Measurements from ENCODE around the gene INPP4A. TPM values are rescaled to one million over a fixed set of nuclear protein-coding genes. Genes with fewer than 3 reads are reported as not detected.

Gene INPP4A
- total RNA-seq, result 24.9 TPM
- polyA plus RNA-seq, result 17.9 TPM
- long read RNA-seq, donor 1, partial matches to known transcripts, result 0 of 1 reads
- long read RNA-seq, donor 1, other reads (novel, unspliced or antisense), result 0 of 1 reads
- long read RNA-seq, donor 2, partial matches to known transcripts, result 5 of 5 reads
- long read RNA-seq, donor 2, other reads (novel, unspliced or antisense), result 0 of 5 reads
- long read RNA-seq, donor 3, partial matches to known transcripts, result 0 of 3 reads
- long read RNA-seq, donor 3, other reads (novel, unspliced or antisense), result 0 of 3 reads
- long read RNA-seq, donor 4, partial matches to known transcripts, result 9 of 10 reads
- long read RNA-seq, donor 4, other reads (novel, unspliced or antisense), result 0 of 10 reads
- long read RNA-seq, donor 5, partial matches to known transcripts, result 10 of 10 reads
- long read RNA-seq, donor 5, other reads (novel, unspliced or antisense), result 0 of 10 reads
- long read RNA-seq, donor 6, partial matches to known transcripts, result 0 of 2 reads
- long read RNA-seq, donor 6, other reads (novel, unspliced or antisense), result 0 of 2 reads
- long read RNA-seq, donor 7, partial matches to known transcripts, result 0 of 1 reads
- long read RNA-seq, donor 7, other reads (novel, unspliced or antisense), result 0 of 1 reads
- long read RNA-seq, donor 8, result 0 reads
- long read RNA-seq, donor 9, partial matches to known transcripts, result 0 of 2 reads
- long read RNA-seq, donor 9, other reads (novel, unspliced or antisense), result 0 of 2 reads
- long read RNA-seq, donor 10, partial matches to known transcripts, result 0 of 1 reads
- long read RNA-seq, donor 10, other reads (novel, unspliced or antisense), result 0 of 1 reads

GRCh38 chr2:98444436-98445176 lies at the start of gene INPP4A:
TSS of gene INPP4A (plus strand) at chr2:98444858. CDS start at chr2:98520049, 75,191 bp downstream.
- no peaks in the 10 kb centered on the region for H3K27me3 ChIP-seq (ENCODE audit: control insufficient read depth in 2 of 2, insufficient read depth in 1 of 2, low read length in 1 of 2)
- peak in 5 of 9 donors; percentile 70 to 89 (median 80) for DNase-seq (ENCODE audit: low read depth in 6 of 9, low spot score in 9 of 9)
- H3K9me3 ChIP-seq (ENCODE audit: control insufficient read depth in 2 of 2, insufficient read depth in 1 of 2, low read length in 1 of 2), result no peaks in the 10 kb centered on the region
- 1% methylated on average over 75 of the region's 75 CpGs for WGBS
- H3K36me3 ChIP-seq (ENCODE audit: control insufficient read depth in 2 of 2, insufficient read depth in 2 of 2, low read length in 1 of 2), result no peaks in the 10 kb centered on the region
- peaks cover 26 to 34% of the 10 kb centered on the region in 2 donors for H3K4me1 ChIP-seq (ENCODE audit: control insufficient read depth in 2 of 2, insufficient read depth in 2 of 2, low read length in 2 of 2)
- H3K4me3 ChIP-seq (ENCODE audit: low read length in 2 of 2), result peak within 1 kb of the TSS; percentile 57 to 95
- peak within 1 kb of the TSS; percentile 74 to 84 for H3K27ac ChIP-seq (ENCODE audit: low read depth in 1 of 2, low read length in 1 of 2)

DNA sequence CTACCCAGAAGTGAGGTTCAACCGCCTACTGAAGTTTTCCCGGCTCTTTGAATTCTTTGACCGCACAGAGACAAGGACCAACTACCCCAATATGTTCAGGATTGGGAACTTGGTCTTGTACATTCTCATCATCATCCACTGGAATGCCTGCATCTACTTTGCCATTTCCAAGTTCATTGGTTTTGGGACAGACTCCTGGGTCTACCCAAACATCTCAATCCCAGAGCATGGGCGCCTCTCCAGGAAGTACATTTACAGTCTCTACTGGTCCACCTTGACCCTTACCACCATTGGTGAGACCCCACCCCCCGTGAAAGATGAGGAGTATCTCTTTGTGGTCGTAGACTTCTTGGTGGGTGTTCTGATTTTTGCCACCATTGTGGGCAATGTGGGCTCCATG lies 48.7 kb upstream of the INPP4A start:
- 97% methylated on average over 6 of the region's 6 CpGs for WGBS
- no peaks in the 10 kb centered on the region for H3K36me3 ChIP-seq (ENCODE audit: control insufficient read depth in 2 of 2, insufficient read depth in 2 of 2, low read length in 1 of 2)
- H3K27me3 ChIP-seq (ENCODE audit: control insufficient read depth in 2 of 2, insufficient read depth in 1 of 2, low read length in 1 of 2), result peaks cover 0 to 8% of the 10 kb centered on the region in 2 donors
- H3K9me3 ChIP-seq (ENCODE audit: control insufficient read depth in 2 of 2, insufficient read depth in 1 of 2, low read length in 1 of 2), result no peaks in the 10 kb centered on the region
- H3K27ac ChIP-seq (ENCODE audit: low read depth in 1 of 2, low read length in 1 of 2), result no peak overlapping the region
- DNase-seq (ENCODE audit: low read depth in 6 of 9, low spot score in 9 of 9), result no peak
- no peaks in the 10 kb centered on the region for H3K4me1 ChIP-seq (ENCODE audit: control insufficient read depth in 2 of 2, insufficient read depth in 2 of 2, low read length in 2 of 2)
- no peak overlapping the region for H3K4me3 ChIP-seq (ENCODE audit: low read length in 2 of 2)

DNA sequence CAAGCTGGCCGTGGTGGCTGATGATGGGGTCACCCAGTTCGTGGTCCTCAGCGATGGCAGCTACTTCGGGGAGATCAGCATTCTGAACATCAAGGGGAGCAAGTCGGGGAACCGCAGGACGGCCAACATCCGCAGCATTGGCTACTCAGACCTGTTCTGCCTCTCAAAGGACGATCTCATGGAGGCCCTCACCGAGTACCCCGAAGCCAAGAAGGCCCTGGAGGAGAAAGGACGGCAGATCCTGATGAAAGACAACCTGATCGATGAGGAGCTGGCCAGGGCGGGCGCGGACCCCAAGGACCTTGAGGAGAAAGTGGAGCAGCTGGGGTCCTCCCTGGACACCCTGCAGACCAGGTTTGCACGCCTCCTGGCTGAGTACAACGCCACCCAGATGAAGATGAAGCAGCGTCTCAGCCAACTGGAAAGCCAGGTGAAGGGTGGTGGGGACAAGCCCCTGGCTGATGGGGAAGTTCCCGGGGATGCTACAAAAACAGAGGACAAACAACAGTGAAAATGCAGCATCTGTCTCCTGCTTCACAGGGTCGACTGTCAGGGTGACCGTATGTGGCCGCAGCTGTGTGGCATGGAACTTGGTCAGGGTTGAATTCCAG lies 47.8 kb upstream of the INPP4A start:
- Histone ChIP-seq H3K36me3 (ENCODE audit: control insufficient read depth in 2 of 2, insufficient read depth in 2 of 2, low read length in 1 of 2) (no peaks in the 10 kb centered on the region), H3K27ac (ENCODE audit: low read depth in 1 of 2, low read length in 1 of 2) (no peak overlapping the region), H3K9me3 (ENCODE audit: control insufficient read depth in 2 of 2, insufficient read depth in 1 of 2, low read length in 1 of 2) (no peaks in the 10 kb centered on the region), H3K4me3 (ENCODE audit: low read length in 2 of 2) (no peak overlapping the region), H3K4me1 (ENCODE audit: control insufficient read depth in 2 of 2, insufficient read depth in 2 of 2, low read length in 2 of 2) (no peaks in the 10 kb centered on the region), H3K27me3 (ENCODE audit: control insufficient read depth in 2 of 2, insufficient read depth in 1 of 2, low read length in 1 of 2) (peaks cover 0 to 8% of the 10 kb centered on the region in 2 donors)
- no peak for DNase-seq (ENCODE audit: low read depth in 6 of 9, low spot score in 9 of 9)
- WGBS, result 97% methylated on average over 23 of the region's 23 CpGs

GRCh38 chr2:98399140-98399539 lies 45.5 kb upstream of the INPP4A start:
- Histone ChIP-seq H3K36me3 (ENCODE audit: control insufficient read depth in 2 of 2, insufficient read depth in 2 of 2, low read length in 1 of 2) (no peaks in the 10 kb centered on the region), H3K4me1 (ENCODE audit: control insufficient read depth in 2 of 2, insufficient read depth in 2 of 2, low read length in 2 of 2) (no peaks in the 10 kb centered on the region), H3K9me3 (ENCODE audit: control insufficient read depth in 2 of 2, insufficient read depth in 1 of 2, low read length in 1 of 2) (no peaks in the 10 kb centered on the region), H3K4me3 (ENCODE audit: low read length in 2 of 2) (no peak overlapping the region), H3K27me3 (ENCODE audit: control insufficient read depth in 2 of 2, insufficient read depth in 1 of 2, low read length in 1 of 2) (peaks cover 0 to 9% of the 10 kb centered on the region in 2 donors), H3K27ac (ENCODE audit: low read depth in 1 of 2, low read length in 1 of 2) (no peak overlapping the region)
- no peak for DNase-seq (ENCODE audit: low read depth in 6 of 9, low spot score in 9 of 9)
- 85% methylated on average over 4 of the region's 4 CpGs for WGBS

GRCh38 chr2:98403878-98404277 lies 40.8 kb upstream of the INPP4A start:
- H3K36me3 ChIP-seq (ENCODE audit: control insufficient read depth in 2 of 2, insufficient read depth in 2 of 2, low read length in 1 of 2), result no peaks in the 10 kb centered on the region
- DNase-seq (ENCODE audit: low read depth in 6 of 9, low spot score in 9 of 9), result no peak
- no peaks in the 10 kb centered on the region for H3K9me3 ChIP-seq (ENCODE audit: control insufficient read depth in 2 of 2, insufficient read depth in 1 of 2, low read length in 1 of 2)
- H3K27me3 ChIP-seq (ENCODE audit: control insufficient read depth in 2 of 2, insufficient read depth in 1 of 2, low read length in 1 of 2), result peaks cover 0 to 7% of the 10 kb centered on the region in 2 donors
- H3K4me3 ChIP-seq (ENCODE audit: low read length in 2 of 2), result no peak overlapping the region
- no peaks in the 10 kb centered on the region for H3K4me1 ChIP-seq (ENCODE audit: control insufficient read depth in 2 of 2, insufficient read depth in 2 of 2, low read length in 2 of 2)
- no peak overlapping the region for H3K27ac ChIP-seq (ENCODE audit: low read depth in 1 of 2, low read length in 1 of 2)

GRCh38 chr2:98404556-98405250 lies 40.0 kb upstream of the INPP4A start:
- 97% methylated on average over 2 of the region's 2 CpGs for WGBS
- no peaks in the 10 kb centered on the region for H3K9me3 ChIP-seq (ENCODE audit: control insufficient read depth in 2 of 2, insufficient read depth in 1 of 2, low read length in 1 of 2)

DNA sequence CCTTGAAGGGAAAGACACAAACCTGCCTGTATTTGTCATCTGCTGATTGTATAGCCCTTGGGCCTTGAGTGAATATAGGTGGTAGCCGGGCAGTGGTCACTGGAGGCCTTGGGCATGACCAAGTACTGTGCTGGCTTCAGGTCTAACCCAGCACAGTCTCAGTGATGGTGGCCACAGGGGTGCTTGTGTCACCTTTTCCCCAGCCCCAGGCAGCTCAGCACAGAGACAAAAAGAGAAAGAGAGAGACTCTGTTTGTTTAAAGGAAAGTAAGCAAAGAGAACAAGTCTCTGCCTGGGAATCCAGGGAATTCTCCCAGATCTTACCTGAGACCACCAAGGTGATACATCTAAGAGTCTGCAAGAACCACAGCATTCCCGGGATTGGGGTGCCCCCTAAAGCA lies 39.4 kb upstream of the INPP4A start:
- no peak overlapping the region for H3K27ac ChIP-seq (ENCODE audit: low read depth in 1 of 2, low read length in 1 of 2)
- H3K9me3 ChIP-seq (ENCODE audit: control insufficient read depth in 2 of 2, insufficient read depth in 1 of 2, low read length in 1 of 2), result no peaks in the 10 kb centered on the region
- no peak overlapping the region for H3K4me3 ChIP-seq (ENCODE audit: low read length in 2 of 2)
- no peaks in the 10 kb centered on the region for H3K36me3 ChIP-seq (ENCODE audit: control insufficient read depth in 2 of 2, insufficient read depth in 2 of 2, low read length in 1 of 2)
- H3K27me3 ChIP-seq (ENCODE audit: control insufficient read depth in 2 of 2, insufficient read depth in 1 of 2, low read length in 1 of 2), result peaks cover 0 to 7% of the 10 kb centered on the region in 2 donors
- no peaks in the 10 kb centered on the region for H3K4me1 ChIP-seq (ENCODE audit: control insufficient read depth in 2 of 2, insufficient read depth in 2 of 2, low read length in 2 of 2)
- WGBS, result 97% methylated on average over 2 of the region's 2 CpGs
- no peak for DNase-seq (ENCODE audit: low read depth in 6 of 9, low spot score in 9 of 9)

More at GRCh38 chr2:98404556-98405250, 40.0 kb upstream of the INPP4A start:
- Histone ChIP-seq H3K36me3 (ENCODE audit: control insufficient read depth in 2 of 2, insufficient read depth in 2 of 2, low read length in 1 of 2) (no peaks in the 10 kb centered on the region), H3K27ac (ENCODE audit: low read depth in 1 of 2, low read length in 1 of 2) (no peak overlapping the region), H3K4me1 (ENCODE audit: control insufficient read depth in 2 of 2, insufficient read depth in 2 of 2, low read length in 2 of 2) (no peaks in the 10 kb centered on the region), H3K4me3 (ENCODE audit: low read length in 2 of 2) (no peak overlapping the region), H3K27me3 (ENCODE audit: control insufficient read depth in 2 of 2, insufficient read depth in 1 of 2, low read length in 1 of 2) (peaks cover 0 to 7% of the 10 kb centered on the region in 2 donors)
- no peak for DNase-seq (ENCODE audit: low read depth in 6 of 9, low spot score in 9 of 9)

DNA sequence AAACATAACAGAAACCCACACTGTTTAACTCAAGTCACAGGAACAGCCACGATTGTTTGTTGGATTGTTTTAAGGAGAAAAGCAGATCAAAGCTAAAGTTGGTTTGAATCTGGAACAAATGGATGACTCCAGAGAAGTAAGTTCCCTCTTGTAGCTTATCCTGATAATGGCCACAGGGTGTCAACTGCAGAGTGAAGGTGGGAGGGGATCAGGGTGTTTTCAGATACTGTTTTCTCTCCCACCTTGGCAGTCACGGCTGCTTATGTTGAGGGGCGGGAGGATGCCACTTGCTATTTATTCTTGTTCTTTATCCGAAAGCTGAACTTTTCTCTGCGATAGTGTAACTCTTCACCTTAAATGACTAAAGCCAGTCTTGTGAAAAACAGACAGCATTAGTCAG lies 36.5 kb upstream of the INPP4A start:
- WGBS, result 95% methylated on average over 5 of the region's 5 CpGs
- H3K4me3 ChIP-seq (ENCODE audit: low read length in 2 of 2), result no peak overlapping the region
- H3K27ac ChIP-seq (ENCODE audit: low read depth in 1 of 2, low read length in 1 of 2), result no peak overlapping the region
- H3K36me3 ChIP-seq (ENCODE audit: control insufficient read depth in 2 of 2, insufficient read depth in 2 of 2, low read length in 1 of 2), result no peaks in the 10 kb centered on the region
- H3K4me1 ChIP-seq (ENCODE audit: control insufficient read depth in 2 of 2, insufficient read depth in 2 of 2, low read length in 2 of 2), result no peaks in the 10 kb centered on the region
- H3K9me3 ChIP-seq (ENCODE audit: control insufficient read depth in 2 of 2, insufficient read depth in 1 of 2, low read length in 1 of 2), result no peaks in the 10 kb centered on the region
- DNase-seq (ENCODE audit: low read depth in 6 of 9, low spot score in 9 of 9), result no peak
- peaks cover 0 to 2% of the 10 kb centered on the region in 2 donors for H3K27me3 ChIP-seq (ENCODE audit: control insufficient read depth in 2 of 2, insufficient read depth in 1 of 2, low read length in 1 of 2)
